GM18873 (cell line): Measurements from ENCODE around the gene HDAC3.
A peak's percentile ranks its signal among the peaks of the same experiment; 100 is the strongest.

Experiments used
- ATAC-seq: cut with Tn5 transposase; IDR thresholded peaks from one replicate; pipeline ENCODE4 v1.9.1; 2021; ENCODE audit warnings: mild to moderate bottlenecking, moderate library complexity, moderate number of reproducible peaks; ENCODE audit not compliant: unreplicated experiment, low FRiP score

Gene HDAC3

DNA sequence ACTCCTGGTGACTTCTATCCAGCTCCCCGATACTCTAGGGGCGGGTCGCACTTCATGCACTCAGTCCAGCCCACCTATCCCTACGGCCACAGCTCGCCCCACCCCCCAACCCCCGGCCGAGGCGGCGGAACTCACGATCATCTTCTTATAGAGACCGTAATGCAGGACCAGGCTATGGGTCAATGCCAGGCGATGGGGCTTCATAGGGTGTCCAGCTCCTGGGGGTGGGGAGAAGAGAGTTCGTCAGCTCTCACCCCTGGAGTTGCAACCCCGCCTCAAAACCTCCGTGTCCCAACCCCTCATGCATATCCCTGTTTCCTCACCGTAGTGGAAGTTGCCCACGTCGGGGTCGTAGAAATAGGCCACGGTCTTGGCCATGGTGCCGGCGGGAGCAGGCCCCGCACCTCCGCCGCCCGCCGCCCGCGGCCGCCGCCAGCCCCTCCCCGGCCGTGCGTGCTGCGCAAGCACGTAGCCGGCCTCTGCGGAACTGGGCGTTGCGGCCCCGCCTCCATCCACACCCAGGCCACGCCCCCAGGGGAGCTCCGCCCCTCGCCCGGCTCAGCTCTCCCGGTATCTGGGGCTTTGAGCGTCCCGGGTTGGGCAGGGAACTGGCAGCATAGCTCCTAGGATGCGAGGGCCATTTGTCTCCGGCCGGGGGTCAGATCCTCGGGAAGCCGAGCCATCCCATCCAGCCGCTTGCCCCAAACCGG lies at the start of gene HDAC3, which contains the start of gene RELL2:
TSS of gene HDAC3 (minus strand) at position 437 of the 710 bp plus-strand sequence. CDS start at position 378, 59 bp downstream.
TSS of gene RELL2 (plus strand) at position 585 of the 710 bp plus-strand sequence. CDS start 1,229 bp downstream, outside the sequence.
- peak; percentile 66 for ATAC-seq

DNA sequence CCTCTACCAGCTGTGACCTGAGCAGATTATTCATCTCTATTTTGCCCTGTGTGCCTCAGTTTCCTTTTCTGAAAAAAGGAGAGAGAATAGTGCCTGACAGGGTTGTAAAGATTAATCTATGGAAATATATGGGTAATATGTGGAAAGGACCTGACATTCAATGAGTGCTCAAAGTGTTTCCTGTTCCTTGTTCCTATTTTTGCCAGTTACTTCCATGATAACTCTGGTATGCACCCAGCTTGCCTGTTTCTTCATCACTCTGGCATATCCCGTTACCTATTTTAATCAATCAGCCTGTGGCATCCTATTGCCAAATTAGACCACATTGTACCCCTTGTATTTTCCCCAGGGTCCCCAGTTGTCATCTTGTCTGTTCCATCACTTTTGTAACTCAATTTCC lies 48.9 kb upstream of the HDAC3 start:
- ATAC-seq, result no peak

DNA sequence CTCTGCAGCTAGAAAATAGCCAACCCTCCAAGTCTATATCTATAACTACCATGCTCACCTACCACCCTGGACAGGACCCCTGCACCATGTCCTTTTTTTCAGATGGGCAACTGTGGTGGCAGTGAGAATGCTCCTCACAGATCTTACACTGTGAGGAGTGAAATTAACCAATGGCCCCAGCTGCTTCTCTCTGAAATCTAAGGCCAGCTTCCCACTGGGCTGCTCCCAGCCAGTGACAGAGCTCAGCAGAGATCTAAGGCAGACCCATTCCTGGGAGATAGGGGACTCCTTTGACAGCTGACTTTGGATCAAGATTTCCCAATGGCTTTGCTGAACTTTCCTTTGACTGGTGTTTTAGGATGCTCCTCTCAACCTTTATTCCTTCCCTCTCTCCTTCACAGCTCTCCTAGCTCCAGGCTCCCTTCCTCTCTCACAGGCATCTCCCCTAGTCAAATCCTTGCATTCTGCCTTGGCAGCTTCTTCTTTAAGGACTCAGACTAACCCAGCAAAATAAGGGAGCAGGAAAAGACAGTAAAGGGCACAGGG lies 47.0 kb upstream of the HDAC3 start:
- no peak for ATAC-seq

DNA sequence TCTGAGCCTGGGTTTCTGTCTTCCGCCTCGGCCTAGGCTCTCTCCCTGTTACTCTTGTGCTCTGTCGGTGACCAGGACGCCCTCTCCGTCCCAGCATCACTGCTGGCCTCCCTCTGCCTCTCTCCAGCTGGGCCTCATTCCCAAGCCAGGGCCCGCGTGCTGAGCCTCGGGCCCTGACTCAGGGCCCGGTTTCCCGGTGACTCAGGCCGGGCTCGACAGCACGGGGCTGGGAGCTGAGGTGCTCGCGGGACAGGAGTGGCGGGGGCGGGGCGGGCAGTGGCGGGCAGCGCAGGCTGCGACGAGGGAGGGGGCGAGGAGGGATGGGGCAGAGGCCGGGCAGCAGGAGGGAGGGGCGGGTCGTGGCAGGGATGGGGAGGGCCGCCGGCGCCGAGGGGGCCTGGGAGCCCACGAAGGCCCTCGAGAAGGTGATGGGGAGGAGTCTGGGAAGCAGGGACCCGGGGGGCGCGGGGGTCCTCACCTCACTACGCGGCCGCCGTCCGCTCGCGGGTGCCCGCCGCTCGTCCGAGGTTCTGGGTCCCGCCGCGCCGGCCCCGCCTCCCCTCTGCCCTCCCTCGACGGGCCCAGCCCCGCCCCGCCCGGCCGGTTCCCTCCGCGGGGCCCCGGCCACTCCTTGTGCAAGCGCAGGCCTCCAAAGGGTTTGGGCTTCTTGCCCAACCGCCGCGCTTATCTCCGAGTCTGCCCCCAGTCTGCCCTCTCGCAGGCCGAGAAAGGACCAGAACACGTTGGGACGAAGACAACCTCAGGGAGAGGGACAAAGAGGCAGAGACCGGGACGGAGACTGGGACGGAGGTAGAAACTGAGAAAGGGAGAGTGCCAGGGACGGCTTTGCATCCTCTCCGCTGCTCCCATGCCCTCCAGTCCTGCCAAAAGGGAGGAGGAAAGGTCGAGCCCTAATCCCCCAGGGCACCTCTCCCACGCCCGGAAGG lies 45.3 kb upstream of the HDAC3 start, which contains the start of gene ARAP3:
TSS of gene ARAP3 (minus strand) at position 536 of the 947 bp plus-strand sequence. CDS start 1,744 bp downstream, outside the sequence.
- no peak for ATAC-seq

DNA sequence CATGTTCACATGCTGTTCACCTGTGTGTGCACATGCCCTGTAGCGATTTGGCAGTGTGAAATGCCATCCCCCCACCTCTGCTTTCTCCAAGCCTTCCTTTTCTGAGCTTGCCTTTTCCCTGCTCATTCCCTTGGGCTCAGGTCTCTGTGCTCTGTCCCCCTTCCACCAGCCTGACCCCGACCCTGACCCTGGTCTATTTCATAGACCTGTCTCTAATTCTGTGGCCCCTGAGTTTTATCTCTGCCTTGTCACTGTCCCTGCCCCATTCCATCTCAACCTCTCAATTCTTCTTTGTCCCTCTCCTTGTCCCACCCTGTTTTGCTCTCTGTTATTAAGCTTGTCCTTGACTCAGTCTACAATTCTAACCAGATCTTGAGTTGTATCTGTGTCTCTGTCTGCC lies 44.6 kb upstream of the HDAC3 start:
- ATAC-seq, result no peak

DNA sequence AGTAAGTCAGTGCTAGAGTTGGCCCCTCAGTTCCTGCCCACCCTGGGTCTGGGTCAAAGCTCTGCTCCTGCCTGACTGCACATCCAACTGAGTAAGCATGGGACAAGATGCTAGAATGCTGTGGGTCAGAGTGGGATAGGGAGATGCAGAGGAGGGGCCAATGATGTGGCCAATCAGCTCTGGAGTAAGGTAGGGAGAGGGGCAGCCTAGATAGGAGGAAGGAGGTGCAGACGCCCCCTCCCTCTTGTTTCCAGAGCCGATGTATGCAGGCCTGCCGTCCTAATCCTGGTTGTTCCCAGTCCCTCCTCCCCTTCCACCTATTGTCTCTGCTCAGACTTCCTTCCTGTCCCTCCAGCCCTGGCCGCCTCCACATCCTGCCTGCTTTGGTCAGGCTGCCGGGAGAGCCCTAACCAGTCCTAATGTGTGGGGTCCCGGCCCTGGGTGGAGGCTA lies 44.1 kb upstream of the HDAC3 start:
- no peak for ATAC-seq

DNA sequence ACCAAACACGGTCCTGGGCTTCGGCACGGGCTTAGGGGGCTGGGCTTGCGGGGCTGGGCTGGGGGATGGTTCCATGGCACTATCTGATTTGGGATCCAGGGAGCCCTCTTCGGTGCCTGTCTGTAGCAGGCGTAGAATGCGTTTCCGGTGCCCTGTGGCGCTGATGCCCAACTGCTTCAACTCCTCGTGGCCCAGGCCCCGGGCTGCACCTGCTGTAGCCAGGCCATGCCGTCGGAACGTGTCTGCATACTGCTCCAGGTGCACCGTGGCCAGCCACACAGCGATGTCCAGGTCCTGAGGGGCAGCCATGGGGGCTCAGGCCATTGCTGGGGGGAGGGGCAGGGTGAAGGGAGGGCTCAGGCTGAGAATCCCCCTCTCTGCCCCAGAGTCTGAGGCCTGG lies 43.5 kb upstream of the HDAC3 start:
- ATAC-seq, result no peak

DNA sequence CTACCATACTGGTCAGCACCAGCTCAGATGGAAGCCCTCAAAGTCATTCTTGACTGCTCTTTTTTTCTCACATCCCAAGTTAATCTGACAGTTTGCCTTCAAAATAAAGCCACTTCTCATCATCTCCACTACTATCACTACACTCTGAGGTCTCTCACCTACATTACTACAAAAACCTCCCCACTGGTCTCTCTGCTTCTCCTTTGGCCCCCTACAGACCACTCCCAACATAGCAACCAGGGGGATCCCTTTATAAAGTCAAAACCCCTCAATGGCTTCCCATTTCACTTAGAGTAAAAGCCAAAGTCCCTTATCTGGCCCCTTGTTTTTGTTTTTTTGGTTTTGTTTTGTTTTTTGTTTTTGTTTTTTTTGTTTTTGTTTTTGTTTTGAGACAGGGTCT lies 40.8 kb upstream of the HDAC3 start:
- ATAC-seq, result no peak

DNA sequence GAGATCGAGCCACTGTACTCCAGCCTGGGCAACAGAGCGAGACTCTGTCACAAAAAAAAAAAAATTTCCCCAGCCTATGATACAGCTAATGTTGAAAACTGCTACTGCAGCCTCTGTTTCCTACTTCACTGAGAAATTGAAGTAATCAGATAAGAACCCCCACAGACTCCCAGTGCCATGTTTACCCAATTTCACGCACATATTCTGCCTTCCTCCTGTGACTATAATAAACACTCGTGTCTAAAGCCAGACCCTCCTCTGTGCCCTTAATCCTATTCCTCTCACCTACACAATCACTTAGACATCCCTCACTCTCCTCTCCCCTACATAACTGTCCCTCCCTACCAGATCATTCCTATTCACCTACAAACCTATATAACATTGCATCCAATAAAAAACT lies 39.0 kb upstream of the HDAC3 start:
- no peak for ATAC-seq

DNA sequence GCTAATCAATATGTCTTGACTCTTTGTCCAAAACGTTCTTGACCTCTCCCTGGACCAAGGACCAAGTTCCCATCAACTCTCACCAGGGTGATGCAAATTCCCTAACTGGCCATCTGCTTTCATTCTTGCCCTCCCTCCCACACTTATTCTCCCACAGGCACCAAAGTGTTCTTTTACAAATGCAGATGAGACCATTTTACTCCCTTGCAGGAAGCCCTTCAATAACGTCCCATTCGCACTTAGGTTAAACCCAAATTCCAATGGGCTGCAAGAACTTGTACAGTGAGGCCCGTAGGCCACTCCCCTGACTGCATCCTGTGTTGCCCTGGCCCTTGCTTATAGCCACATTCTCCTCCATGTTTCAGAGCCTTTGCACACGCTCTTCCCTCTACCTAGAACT lies 38.1 kb upstream of the HDAC3 start:
- ATAC-seq, result no peak

DNA sequence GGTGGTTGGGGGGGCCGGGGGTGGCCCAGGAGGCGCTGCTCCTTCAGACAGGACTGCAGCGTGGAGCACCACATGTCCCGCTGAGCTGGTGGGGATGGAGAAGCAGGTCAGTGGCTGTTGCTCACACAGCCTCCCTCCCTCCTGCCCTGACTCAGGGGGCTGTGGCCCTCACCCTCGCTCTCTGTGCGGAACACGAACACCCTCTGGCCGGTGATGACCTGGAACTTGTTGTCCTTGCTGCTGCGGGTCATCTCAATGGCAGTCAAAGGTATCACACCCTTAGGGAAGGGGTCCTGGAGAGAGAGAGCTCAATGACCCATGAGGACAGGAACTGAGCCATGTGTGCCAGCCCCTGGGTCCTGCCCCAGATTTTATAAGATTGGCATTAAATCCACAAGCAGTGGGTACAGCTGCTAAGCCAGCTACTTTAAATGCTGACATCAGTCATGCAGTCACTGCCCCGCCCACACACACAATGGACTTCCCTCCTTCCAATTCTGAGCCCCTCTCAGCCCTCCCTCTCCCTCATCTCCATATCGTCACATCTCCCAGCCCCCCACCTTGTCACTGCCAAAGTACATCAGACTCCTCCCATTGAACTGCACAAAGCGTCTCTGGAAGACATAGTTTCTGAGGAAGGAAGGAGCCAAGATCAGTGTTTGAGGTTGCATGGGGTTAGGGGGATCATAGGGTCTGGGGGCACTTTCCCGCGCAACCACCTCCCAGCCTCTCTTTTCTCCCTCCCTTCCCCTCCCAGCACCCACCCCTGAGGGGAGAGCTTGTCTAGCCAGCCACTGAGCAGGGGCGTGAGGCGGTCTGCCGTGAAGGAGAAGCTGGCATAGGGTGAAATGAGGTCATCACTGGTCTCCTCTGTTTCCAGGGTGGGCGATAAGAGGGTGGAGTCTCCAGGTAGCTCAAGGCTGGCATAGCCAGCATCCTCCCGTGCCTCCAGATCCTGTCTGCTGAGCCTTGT lies 36.5 kb upstream of the HDAC3 start:
- no peak for ATAC-seq

DNA sequence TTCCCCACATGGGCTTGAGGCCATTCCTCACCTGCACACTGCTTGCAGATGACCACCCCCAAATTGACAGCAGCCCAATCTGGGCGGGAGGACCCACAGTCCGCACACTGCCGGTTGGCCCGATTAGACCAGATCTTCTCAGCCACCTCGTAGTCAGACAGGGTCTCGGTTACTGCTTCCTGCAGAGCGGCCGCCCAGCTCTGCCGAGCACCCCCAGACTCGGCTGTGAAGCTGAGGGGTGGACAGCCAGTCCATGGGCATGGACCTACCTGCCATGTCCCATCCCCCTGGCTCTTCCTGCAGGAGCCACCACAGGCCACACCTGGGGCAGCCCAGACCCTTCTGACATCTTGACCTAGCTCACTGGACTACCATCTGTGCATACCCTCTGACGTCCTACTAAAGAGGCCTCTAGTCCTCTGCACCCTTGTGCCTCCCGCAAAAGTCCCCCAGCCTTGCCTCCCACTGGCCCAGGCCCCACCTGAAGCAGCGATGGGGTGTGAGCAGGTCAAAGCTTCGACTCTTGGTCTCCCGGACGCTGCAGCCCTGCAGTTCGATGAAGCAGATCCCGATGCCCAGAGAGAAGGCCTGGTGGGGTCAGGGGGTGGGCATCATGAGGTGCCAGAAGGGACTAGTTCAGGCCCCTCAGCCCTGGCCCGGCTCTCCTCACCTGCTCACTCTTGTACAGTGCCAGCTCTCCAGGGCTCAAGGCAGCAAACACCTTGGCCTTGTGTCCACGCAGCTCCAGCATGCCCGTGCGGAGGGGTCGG lies 35.6 kb upstream of the HDAC3 start:
- ATAC-seq, result no peak

DNA sequence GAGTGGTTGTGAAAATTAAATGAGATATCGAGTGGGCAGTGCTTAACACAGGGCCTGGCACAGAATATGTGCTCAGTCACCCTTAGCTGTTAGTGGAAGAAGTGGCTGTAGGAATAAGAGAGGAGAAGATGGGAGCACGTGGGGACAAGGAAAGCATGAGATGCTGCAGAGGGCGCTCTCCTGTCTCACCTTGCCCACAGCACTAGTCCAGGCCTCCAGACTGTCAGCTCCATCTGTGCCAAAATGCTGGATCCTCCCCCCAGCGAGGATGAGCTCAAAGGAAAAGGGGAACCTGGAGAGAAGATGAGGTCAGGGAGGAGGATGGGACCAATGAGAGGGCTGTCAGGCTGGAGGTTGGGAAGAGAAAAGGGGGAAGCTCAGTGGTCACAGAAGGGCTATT lies 32.9 kb upstream of the HDAC3 start:
- ATAC-seq, result no peak

DNA sequence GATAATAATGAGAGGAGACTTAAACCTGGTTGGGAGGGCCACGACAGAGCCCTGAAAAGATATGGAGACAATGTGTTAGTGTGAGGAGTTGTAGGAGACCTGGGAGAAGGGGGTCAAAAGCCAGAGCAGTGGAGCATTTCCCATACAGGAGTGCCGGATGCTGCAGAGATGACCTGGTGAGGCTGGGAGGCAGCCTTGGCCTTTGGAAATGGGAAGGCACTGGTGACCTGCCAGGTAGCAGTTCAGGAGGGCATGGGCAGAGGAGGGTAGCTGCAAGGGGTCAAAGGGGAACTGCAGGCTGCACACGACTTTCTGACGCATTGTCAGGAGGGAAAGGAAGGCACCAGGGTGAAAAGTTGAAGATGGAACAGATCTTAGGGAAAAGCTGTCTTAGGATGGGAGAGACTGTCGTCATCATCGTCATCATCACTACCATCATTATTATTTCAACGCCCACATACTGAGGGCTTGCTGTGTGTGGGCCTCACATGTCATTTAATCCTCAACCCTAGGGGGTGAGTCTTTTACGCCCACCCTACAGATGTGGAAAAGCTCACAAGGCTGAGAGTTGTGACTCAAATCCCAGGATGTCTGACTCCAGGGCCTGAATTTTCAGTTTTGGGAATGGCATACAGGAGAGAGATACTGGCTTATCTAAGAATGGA lies 32.1 kb upstream of the HDAC3 start:
- no peak for ATAC-seq

DNA sequence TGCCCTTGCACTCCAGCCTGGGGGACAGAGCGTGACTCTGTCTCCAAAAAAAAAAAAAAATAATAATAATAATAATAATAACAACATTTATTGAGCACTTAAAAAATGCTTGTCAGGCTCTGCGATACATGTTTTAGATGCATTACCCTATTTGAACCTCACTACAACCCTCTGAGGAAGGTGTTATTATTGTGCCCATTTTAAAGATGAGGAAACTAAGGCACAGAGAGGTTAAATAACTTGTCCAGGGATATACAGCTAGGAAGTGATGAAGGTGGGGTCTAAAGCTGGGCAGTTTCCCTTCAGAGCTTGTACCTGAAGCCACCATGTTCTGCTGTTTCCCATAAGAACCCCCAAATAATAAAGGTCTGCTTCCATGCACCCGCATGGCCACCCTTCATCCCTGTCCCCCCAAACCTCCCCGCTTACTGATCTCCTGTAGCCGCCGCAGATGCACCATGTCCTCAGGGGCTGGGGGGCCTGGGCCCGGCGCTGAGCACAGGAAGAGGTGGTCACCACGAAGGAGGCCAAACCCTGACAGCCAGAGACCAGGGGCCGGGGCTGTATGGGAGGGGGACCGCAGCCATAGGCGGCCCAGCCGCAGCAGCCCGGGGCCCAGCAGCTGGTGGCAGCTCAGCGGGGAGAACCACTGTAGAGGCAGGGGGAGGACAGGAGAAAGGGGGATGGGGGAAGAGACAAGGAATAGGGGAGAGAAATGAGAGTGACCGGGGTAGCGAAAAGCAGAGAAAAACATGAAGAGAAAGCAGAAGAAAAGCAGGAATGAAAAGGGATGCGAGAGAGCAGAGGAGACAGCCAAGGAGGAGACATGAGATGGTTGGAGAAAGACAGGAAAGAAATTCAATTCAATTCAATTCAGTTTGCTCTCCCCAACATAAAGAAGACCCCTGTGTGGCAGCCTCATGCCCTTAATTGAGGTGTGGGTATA lies 29.6 kb upstream of the HDAC3 start:
- ATAC-seq, result no peak

DNA sequence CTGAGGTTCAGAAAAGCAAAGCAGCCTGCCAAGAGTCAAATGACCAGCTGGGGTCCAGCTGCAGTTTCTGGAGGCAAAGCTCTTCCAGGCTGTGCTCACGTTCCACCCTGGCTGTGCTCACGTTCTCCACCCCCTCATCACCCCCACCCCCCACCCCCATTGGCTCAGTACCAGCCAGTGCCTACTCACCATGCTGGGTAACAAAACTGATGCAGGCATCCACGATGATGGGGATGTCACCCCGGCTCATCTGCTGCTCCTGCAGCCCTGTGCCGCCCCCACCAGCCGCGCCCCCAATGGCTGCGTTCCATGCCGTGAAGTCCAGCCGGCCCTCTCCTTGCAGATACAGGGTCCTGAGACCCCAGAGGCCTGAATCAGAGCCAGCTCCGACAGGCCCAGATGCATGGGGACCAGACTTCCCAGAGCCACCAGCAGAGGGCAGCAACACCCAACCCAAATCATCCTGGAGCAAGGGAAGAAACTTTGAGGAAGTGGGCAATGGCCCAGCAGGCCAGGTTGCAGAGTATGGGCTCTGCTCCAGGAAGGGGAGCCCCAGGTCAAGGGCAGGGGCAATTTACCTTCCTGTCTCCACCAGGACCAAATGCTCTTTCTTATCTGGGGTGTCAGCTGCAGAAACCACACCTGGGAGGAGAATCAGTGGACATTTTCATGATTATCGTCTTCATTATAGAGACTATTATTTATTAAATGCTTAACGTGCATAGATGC lies 28.2 kb upstream of the HDAC3 start:
- ATAC-seq, result no peak

DNA sequence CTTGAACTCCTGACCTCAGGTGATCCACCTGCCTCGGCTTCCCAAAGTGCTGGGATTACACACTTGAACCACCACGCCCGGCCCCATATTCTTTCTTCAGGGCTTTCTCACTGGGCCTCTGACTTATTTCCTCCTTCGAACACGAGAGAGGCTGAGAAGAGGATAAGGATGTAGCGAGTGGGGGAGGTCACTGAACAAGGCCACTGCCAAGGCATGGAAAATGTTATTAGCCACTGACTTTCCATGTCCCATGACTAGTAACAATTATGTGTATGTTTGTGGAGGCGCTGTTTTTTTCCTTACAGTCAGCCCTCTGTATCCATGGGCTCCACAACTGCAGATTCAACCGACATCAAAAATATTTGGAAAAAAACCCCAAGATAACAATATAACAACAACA lies 26.9 kb upstream of the HDAC3 start:
- no peak for ATAC-seq
